Lung (tissue), 12 donors: ENCODE results near the gene NDUFAF8. TPM values are rescaled to one million over a fixed set of nuclear protein-coding genes. Genes with fewer than 3 reads are reported as not detected.

ENCODE experiments used
- ATAC-seq: fragments of 200-7000 bp; cut with Tn5 transposase; one replicate; pipeline ENCODE4 v1.9.1; 2020; ENCODE audit warnings: moderate number of reproducible peaks; ENCODE audit not compliant: insufficient read depth, low FRiP score
- DNase-seq, 3 donors: peaks; one replicate each; pipeline ENCODE4 v3.0.0-alpha.2; 2013 to 2017
- H3K27ac ChIP-seq, 2 donors: one replicate each; pipeline ENCODE4 v1.5.1; 2013; ENCODE audit warnings: mild to moderate bottlenecking in 2 of 2, moderate library complexity in 2 of 2, control low read depth in 1 of 2, inconsistent platforms in 1 of 2, low read depth in 1 of 2, low read length in 1 of 2
- H3K27me3 ChIP-seq, 3 donors: one replicate each; pipeline ENCODE4 v1.5.1; 2013; ENCODE audit warnings: low read length in 2 of 3; ENCODE audit not compliant: control insufficient read depth in 3 of 3, insufficient read depth in 3 of 3
- H3K36me3 ChIP-seq, 4 donors: one replicate each; pipeline ENCODE4 v1.5.1; 2013; ENCODE audit warnings: low read length in 4 of 4, mild to moderate bottlenecking in 1 of 4, moderate library complexity in 1 of 4; ENCODE audit not compliant: control insufficient read depth in 4 of 4, insufficient read depth in 4 of 4
- H3K4me1 ChIP-seq, 5 donors: one replicate each; pipeline ENCODE4 v1.5.1; 2013; ENCODE audit warnings: low read length in 5 of 5, mild to moderate bottlenecking in 2 of 5, moderate library complexity in 1 of 5; ENCODE audit not compliant: control insufficient read depth in 5 of 5, insufficient read depth in 5 of 5
- H3K4me3 ChIP-seq: one replicate; pipeline ENCODE4 v1.5.1; 2013; ENCODE audit warnings: mild to moderate bottlenecking, control low read depth, moderate library complexity
- H3K9ac ChIP-seq, 2 donors: one replicate each; pipeline ENCODE4 v1.5.1; 2013; ENCODE audit warnings: low read length in 2 of 2, control low read depth in 1 of 2; ENCODE audit not compliant: insufficient read depth in 1 of 2
- H3K9me3 ChIP-seq, 4 donors: one replicate each; pipeline ENCODE4 v1.5.1; 2013; ENCODE audit warnings: low read length in 3 of 4, mild to moderate bottlenecking in 1 of 4, moderate library complexity in 1 of 4; ENCODE audit not compliant: control insufficient read depth in 4 of 4, insufficient read depth in 3 of 4
- CTCF ChIP-seq: IDR thresholded peaks from 2 replicates; pipeline ENCODE4 v1.5.1; 2012; ENCODE audit warnings: mild to moderate bottlenecking; ENCODE audit errors: control extremely low read depth, extremely low read depth
- WGBS, 2 donors: extraction: QIAGEN DNeasy Blood & Tissue Kit; methylation state at CpG; one replicate each; pipeline ENCODE4 v1.1.7; 2013; 5-methylcytosine and 5-hydroxymethylcytosine counted together
- polyA plus RNA-seq, 2 donors: library from polyadenylated mRNA; stranded (reverse); fragments of 200-250 nt; gene quantifications; one replicate each; pipeline ENCODE4 v1.2.1, GENCODE V29; 2013
- total RNA-seq, 2 donors: library from RNA; depleted of rRNA in 1 of 2; stranded (reverse); fragments of >200 nt in 1 of 2; gene quantifications; one replicate each; pipeline ENCODE4 v1.2.1, GENCODE V29; 2014 to 2021
- donor health status: control.
- donor health status: control.
- donor health status: Bipolar disorder and iron deficiency.
- donor health status: healthy.
- donor health status: DM: yes; HTN: yes; CAD: no.

The NDUFAF8 gene
- total and polyA plus RNA-seq, 4 donors: 12.7 to 51.1 (median 29.9) TPM

GRCh38 chr17:81245024-81245664 lies 6.0 kb downstream of the NDUFAF8 start:
- no peaks in the 10 kb centered on the region for H3K27me3 ChIP-seq
- no peak overlapping the region for H3K27ac ChIP-seq
- H3K4me1 ChIP-seq: peaks cover 0 to 4% (median 0%) of the 10 kb centered on the region in 5 donors
- no peak overlapping the region for H3K9ac ChIP-seq
- no peak overlapping the region for H3K4me3 ChIP-seq
- WGBS, 2 donors: 86 to 90% methylated on average over 25 of the region's 25 CpGs
- TF ChIP-seq CTCF: no peak
- peaks cover 0 to 30% (median 3%) of the 10 kb centered on the region in 4 donors for H3K36me3 ChIP-seq
- DNase-seq (no peak), ATAC-seq (no peak)
- H3K9me3 ChIP-seq: no peaks in the 10 kb centered on the region

- H3K36me3 ChIP-seq: peaks cover 0 to 36% (median 3%) of the 10 kb centered on the region in 4 donors
- peaks cover 0 to under 1% (median 0%) of the 10 kb centered on the region in 5 donors for H3K4me1 ChIP-seq
- H3K27ac ChIP-seq: no peak overlapping the region
- TF ChIP-seq CTCF: no peak
- H3K9me3 ChIP-seq: no peaks in the 10 kb centered on the region
- WGBS, 2 donors: 88 to 93% methylated on average over 35 to 37 of the region's 37 CpGs
- ATAC-seq: no peak
- H3K9ac ChIP-seq: no peak overlapping the region
- no peak for DNase-seq
- no peaks in the 10 kb centered on the region for H3K27me3 ChIP-seq
- H3K4me3 ChIP-seq: no peak overlapping the region
Measured at GRCh38 chr17:81245665-81246342, 6.7 kb downstream of the NDUFAF8 start.

- Histone ChIP-seq H3K27ac (no peak overlapping the region), H3K9ac (no peak overlapping the region), H3K4me3 (no peak overlapping the region), H3K9me3 (no peaks in the 10 kb centered on the region), H3K36me3 (peaks cover 0 to 40% (median 3%) of the 10 kb centered on the region in 4 donors), H3K27me3 (no peaks in the 10 kb centered on the region), H3K4me1 (peaks cover 0 to 5% (median 0%) of the 10 kb centered on the region in 5 donors)
- no peak for ATAC-seq
- 94 to 96% methylated on average over 10 of the region's 10 CpGs for WGBS, 2 donors
- no peak for TF ChIP-seq CTCF
- DNase-seq: no peak
Measured at GRCh38 chr17:81246343-81246670, 7.2 kb downstream of the NDUFAF8 start.
